SK-N-SH (cell line): ENCODE measurements around the gene TMEM185A. TPM values are rescaled to one million over a fixed set of nuclear protein-coding genes. Genes with fewer than 3 reads are reported as not detected.

Experiments
- CTCF ChIA-PET: fragments of 300-600, 350-600 bp; formaldehyde crosslinking; extraction: SDS; loops from one replicate; lab custom pipeline; 2021; lab: Yijun Ruan, JAX
- POLR2A ChIA-PET: fragments of 350-600 bp; sonication (Branson Sonifier 250); formaldehyde crosslinking; extraction: SDS; loops from one replicate; lab custom pipeline; 2020; ENCODE audit warnings: antibody characterized with exemption, inconsistent platforms; lab: Yijun Ruan, JAX
- DNase-seq: peaks from one replicate; pipeline ENCODE4 v3.0.0; 2012
- H2AFZ ChIP-seq: fragments of 200-600 bp; sonication (generic); 2 replicates; pipeline ENCODE4 v1.8.1; 2016; ENCODE audit warnings: antibody characterized with exemption, mild to moderate bottlenecking, low read depth
- H3F3A ChIP-seq: fragments of 200-600 bp; sonication (generic); replicated peaks from 2 replicates; pipeline ENCODE3; 2016; ENCODE audit warnings: antibody characterized with exemption, mild to moderate bottlenecking; ENCODE audit not compliant: insufficient read depth
- H3K27ac ChIP-seq, 2 experiments: fragments of 200-500 bp in 1 of 2; fragments of 200-600 bp in 1 of 2; sonication (Bioruptor generic) in 1 of 2; sonication (generic), shearing (Covaris generic) in 1 of 2; 2 replicates each; pipeline versions ENCODE4 v1.5.1 to v1.6.1; 2014 to 2016; ENCODE audit warnings: low read depth in 2 of 2, inconsistent platforms in 1 of 2, low read length in 1 of 2, mild to moderate bottlenecking in 1 of 2, mixed read lengths in 1 of 2
- H3K27me3 ChIP-seq: fragments of 200-600 bp; sonication (generic), shearing (Covaris generic); 2 replicates; pipeline ENCODE4 v1.6.1; 2016; ENCODE audit warnings: mixed run types; ENCODE audit not compliant: insufficient read depth
- H3K36me3 ChIP-seq, 2 experiments: fragments of 200-500 bp in 1 of 2; fragments of 200-600 bp in 1 of 2; sonication (Bioruptor generic) in 1 of 2; sonication (generic) in 1 of 2; replicated peaks in 1 of 2; 2 replicates each; pipeline versions ENCODE3 to v1.5.1; 2014 to 2016; ENCODE audit warnings: low read length in 1 of 2, mild to moderate bottlenecking in 1 of 2; ENCODE audit not compliant: insufficient read depth in 2 of 2, control insufficient read depth in 1 of 2
- H3K4me1 ChIP-seq, 2 experiments: fragments of 200-500 bp in 1 of 2; fragments of 200-600 bp in 1 of 2; sonication (Bioruptor generic) in 1 of 2; sonication (generic), shearing (Covaris generic) in 1 of 2; 2 replicates each; pipeline versions ENCODE4 v1.5.1 to v1.6.1; 2014 to 2016; ENCODE audit warnings: low read depth in 1 of 2, low read length in 1 of 2, mixed run types in 1 of 2; ENCODE audit not compliant: insufficient read depth in 2 of 2, control insufficient read depth in 1 of 2
- H3K4me2 ChIP-seq: fragments of 200-600 bp; sonication (generic), shearing (Covaris generic); 2 replicates; pipeline ENCODE4 v1.6.1; 2017; ENCODE audit warnings: mixed run types
- H3K4me3 ChIP-seq, 2 experiments: fragments of 200-500 bp in 1 of 2; fragments of 200-600 bp in 1 of 2; sonication (Bioruptor generic) in 1 of 2; sonication (generic), shearing (Covaris generic) in 1 of 2; 2 replicates each; pipeline versions ENCODE4 v1.5.1 to v1.8.1; 2014 to 2016; ENCODE audit warnings: low read depth in 2 of 2, inconsistent platforms in 1 of 2, low read length in 1 of 2, mild to moderate bottlenecking in 1 of 2, mixed read lengths in 1 of 2, moderate library complexity in 1 of 2
- H3K79me2 ChIP-seq: fragments of 200-600 bp; sonication (generic); 2 replicates; pipeline ENCODE4 v1.8.1; 2017; ENCODE audit warnings: mild to moderate bottlenecking; ENCODE audit not compliant: insufficient read depth
- H3K9ac ChIP-seq: fragments of 200-600 bp; sonication (generic); 2 replicates; pipeline ENCODE4 v1.6.1; 2017; ENCODE audit warnings: mixed run types
- H3K9me2 ChIP-seq: fragments of 200-600 bp; sonication (generic); 2 replicates; pipeline ENCODE4 v1.6.1; 2017; ENCODE audit warnings: mixed run types
- H3K9me3 ChIP-seq: fragments of 200-600 bp; sonication (generic); 2 replicates; pipeline ENCODE4 v1.6.1; 2017; ENCODE audit warnings: mixed run types, mild to moderate bottlenecking, moderate library complexity
- H4K20me1 ChIP-seq: fragments of 200-600 bp; sonication (generic); 2 replicates; pipeline ENCODE4 v1.6.1; 2017; ENCODE audit warnings: mild to moderate bottlenecking, mixed run types; ENCODE audit not compliant: insufficient read depth
- EP300 ChIP-seq, 2 experiments: IDR thresholded peaks; 2 replicates each; pipeline versions ENCODE4 v1.4.0 to v1.6.1; 2012; ENCODE audit warnings: borderline replicate concordance in 1 of 2, low read depth in 1 of 2, low read length in 1 of 2
- FOXJ3 ChIP-seq: sonication (generic); formaldehyde crosslinking; IDR thresholded peaks from 2 replicates; pipeline ENCODE4 v1.5.1; 2020; ENCODE audit warnings: mild to moderate bottlenecking, missing genetic modification reagents
- FOXM1 ChIP-seq: IDR thresholded peaks from 2 replicates; pipeline ENCODE4 v1.4.0; 2012; ENCODE audit warnings: low read depth, mild to moderate bottlenecking
- GATA2 ChIP-seq: sonication (generic); formaldehyde crosslinking; IDR thresholded peaks from 2 replicates; pipeline ENCODE4 v1.5.0; 2020; ENCODE audit warnings: mild to moderate bottlenecking, missing genetic modification reagents
- IRF3 ChIP-seq: fragments of 150-350 bp; IDR thresholded peaks from 2 replicates; pipeline ENCODE4 v1.6.1; 2016; ENCODE audit warnings: mild to moderate bottlenecking, low read depth, low read length
- JUND ChIP-seq: IDR thresholded peaks from 2 replicates; pipeline ENCODE4 v1.4.0; 2012
- MEF2A ChIP-seq: IDR thresholded peaks from 2 replicates; pipeline ENCODE4 v1.4.0; 2012; ENCODE audit warnings: low read depth, borderline replicate concordance
- NFIC ChIP-seq: IDR thresholded peaks from 2 replicates; pipeline ENCODE4 v1.4.0; 2012; ENCODE audit warnings: borderline replicate concordance
- PBX3 ChIP-seq: IDR thresholded peaks from 2 replicates; pipeline ENCODE4; 2012
- RAD21 ChIP-seq: IDR thresholded peaks from 2 replicates; pipeline ENCODE4 v1.6.1; 2012; ENCODE audit warnings: mild to moderate bottlenecking, low read length
- RFX5 ChIP-seq: IDR thresholded peaks from 2 replicates; pipeline ENCODE4 v1.6.1; 2012; ENCODE audit warnings: mild to moderate bottlenecking, improper control_type of control experiment, low read length
- RXRA ChIP-seq: IDR thresholded peaks from 2 replicates; pipeline ENCODE4 v1.4.0; 2012; ENCODE audit warnings: low read depth, mild to moderate bottlenecking, borderline replicate concordance
- TAF1 ChIP-seq: IDR thresholded peaks from 2 replicates; pipeline ENCODE4 v1.6.1; 2012; ENCODE audit warnings: low read depth, mild to moderate bottlenecking, low read length, moderate library complexity, borderline replicate concordance
- TCF12 ChIP-seq: IDR thresholded peaks from 2 replicates; pipeline ENCODE4 v1.4.0; 2012
- YY1 ChIP-seq: IDR thresholded peaks from 2 replicates; pipeline ENCODE4 v1.4.0; 2012; ENCODE audit warnings: low read depth, mild to moderate bottlenecking
- WGBS: methylation state at CpG from one replicate; pipeline ENCODE4 v1.1.6; 2017; ENCODE audit warnings: low lambda C conversion rate; 5-methylcytosine and 5-hydroxymethylcytosine counted together
- polyA plus RNA-seq, 3 experiments: library from polyadenylated mRNA; depleted of rRNA; stranded (reverse); fragments of >200 nt; gene quantifications; 2 replicates each; pipeline ENCODE4 v1.2.3, GENCODE V29; 2012
- TF ChIP-seq, protein P1 (sequence below): fragments of 150-350 bp; IDR thresholded peaks from 2 replicates; pipeline ENCODE4 v1.6.1; 2017; ENCODE audit warnings: antibody characterized with exemption, low read length, low read depth, borderline replicate concordance

The TMEM185A gene
- polyA plus RNA-seq, 1 of the 3 experiments (the other 2 are of a cell fraction), result 11.9 TPM

DNA sequence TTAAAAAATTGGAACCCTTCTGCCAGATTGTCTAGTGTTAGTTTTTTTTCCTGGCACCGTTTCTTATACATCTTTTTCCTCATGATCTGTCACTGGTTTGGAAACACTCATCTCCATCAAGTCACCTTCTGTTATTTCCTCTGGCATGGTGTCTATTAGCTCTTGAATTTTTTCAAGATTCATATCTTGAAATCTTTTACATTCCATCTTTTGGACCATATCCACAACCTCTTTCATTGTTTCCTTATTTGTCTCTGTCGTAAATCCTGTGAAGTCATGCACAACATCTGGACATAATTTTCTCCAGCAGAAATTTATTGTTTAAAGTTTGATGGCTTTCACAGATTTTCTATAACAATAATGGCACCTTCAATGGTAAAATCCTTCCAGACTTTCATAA lies 10.2 kb upstream of the TMEM185A start:
- Histone ChIP-seq H3K27ac (no peak overlapping the region), H4K20me1 (no peaks in the 10 kb centered on the region), H3K9me3 (no peaks in the 10 kb centered on the region; the same call in 1 of the 2 replicates), H3K4me2 (no peak overlapping the region), H2AFZ (no peak overlapping the region), H3K4me3 (no peak overlapping the region), H3K79me2 (no peaks in the 10 kb centered on the region), H3K36me3 (no peaks in the 10 kb centered on the region), H3K27me3 (no peaks in the 10 kb centered on the region), H3K4me1 (no peaks in the 10 kb centered on the region), H3K9ac (no peak overlapping the region), H3F3A (no peaks in the 10 kb centered on the region), H3K9me2 (no peaks in the 10 kb centered on the region)
- ChIA-PET CTCF (no interaction called here), POLR2A (no interaction called here)
- TF ChIP-seq, protein P1, sequence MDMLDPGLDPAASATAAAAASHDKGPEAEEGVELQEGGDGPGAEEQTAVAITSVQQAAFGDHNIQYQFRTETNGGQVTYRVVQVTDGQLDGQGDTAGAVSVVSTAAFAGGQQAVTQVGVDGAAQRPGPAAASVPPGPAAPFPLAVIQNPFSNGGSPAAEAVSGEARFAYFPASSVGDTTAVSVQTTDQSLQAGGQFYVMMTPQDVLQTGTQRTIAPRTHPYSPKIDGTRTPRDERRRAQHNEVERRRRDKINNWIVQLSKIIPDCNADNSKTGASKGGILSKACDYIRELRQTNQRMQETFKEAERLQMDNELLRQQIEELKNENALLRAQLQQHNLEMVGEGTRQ, result no peak
- no peak for TF ChIP-seq FOXJ3
- TF ChIP-seq GATA2 (CRISPR knock-in tag), result no peak
- TF ChIP-seq JUND, result 0 out of 2 replicates have a peak, but pooled peaks have one; percentile 22
- peak; percentile 77 for TF ChIP-seq TCF12
- TF ChIP-seq NFIC, result no peak
- TF ChIP-seq PBX3, result peak; percentile 46
- 0 out of 4 replicates have a peak, but pooled peaks of 1 of the 2 experiments have one; percentile 28 for TF ChIP-seq EP300 (IDR thresholded peaks at IDR 0.05; ENCODE audit: borderline replicate concordance in 1 of 2, low read depth in 1 of 2, low read length in 1 of 2)
- TF ChIP-seq YY1, result no peak
- TF ChIP-seq TAF1, result no peak
- no peak for DNase-seq
- 0% methylated on average over 2 of the region's 2 CpGs for WGBS

GRCh38 chrX:149641432-149641831 lies 9.8 kb upstream of the TMEM185A start:
- Histone ChIP-seq H4K20me1 (no peaks in the 10 kb centered on the region), H3K9me3 (no peaks in the 10 kb centered on the region; the same call in 1 of the 2 replicates), H3K36me3 (no peaks in the 10 kb centered on the region), H3K9me2 (no peaks in the 10 kb centered on the region), H3K27me3 (no peaks in the 10 kb centered on the region), H3K4me3 (no peak overlapping the region), H3K79me2 (no peaks in the 10 kb centered on the region), H2AFZ (no peak overlapping the region), H3K27ac (no peak overlapping the region), H3K4me1 (no peaks in the 10 kb centered on the region), H3K4me2 (no peak overlapping the region), H3F3A (no peaks in the 10 kb centered on the region), H3K9ac (no peak overlapping the region)
- DNase-seq, result no peak
- CTCF ChIA-PET, result interaction anchor here (0.7 kb wide), 1 partner anchor 29 kb away, joined by 3 read pairs; no protein-coding TSS in a partner anchor
- 8% methylated on average over 3 of the region's 3 CpGs for WGBS
- POLR2A ChIA-PET, result no interaction called here
- TF ChIP-seq FOXM1 (no peak), RAD21 (no peak), JUND (no peak), EP300 (IDR thresholded peaks at IDR 0.05; ENCODE audit: borderline replicate concordance in 1 of 2, low read depth in 1 of 2, low read length in 1 of 2) (no peak), IRF3 (no peak), RFX5 (no peak), MEF2A (no peak), RXRA (no peak), TCF12 (no peak)
